Activated CD4-positive, alpha-beta T cell treated with anti-CD3 and anti-CD28 coated beads, Interleukin-2, amount 50 U/mL, for 4 hours (primary cell): ENCODE data around the gene CYB561D2.

Experiments
- DNase-seq, 2 experiments: peaks; one replicate each; pipeline ENCODE4 v3.0.0-alpha.2; 2020

CYB561D2 gene

GRCh38 chr3:50323614-50324199 is 27.0 kb upstream of the CYB561D2 start:
- no peak for DNase-seq

- peak; percentile 46 to 55 for DNase-seq
Observed at GRCh38 chr3:50324351-50325112, 26.1 kb upstream of the CYB561D2 start.

GRCh38 chr3:50325113-50325480 is 25.6 kb upstream of the CYB561D2 start:
- DNase-seq, result no peak

- DNase-seq, result no peak
Observed at GRCh38 chr3:50325497-50326181, 25.0 kb upstream of the CYB561D2 start.

GRCh38 chr3:50326182-50326541 is 24.5 kb upstream of the CYB561D2 start:
- no peak for DNase-seq

GRCh38 chr3:50327129-50327528 is 23.5 kb upstream of the CYB561D2 start:
- no peak for DNase-seq

- peak; percentile 92 to 93 for DNase-seq
Observed at GRCh38 chr3:50327943-50328691, 22.5 kb upstream of the CYB561D2 start, which contains the start of gene TUSC2. TUSC2 (minus strand) TSS chr3:50328223; CDS start chr3:50328099, 124 bp downstream.

- DNase-seq, result no peak
Observed at GRCh38 chr3:50330330-50330729, 20.3 kb upstream of the CYB561D2 start.

- DNase-seq, result no peak
Observed at GRCh38 chr3:50331364-50331907, 19.2 kb upstream of the CYB561D2 start.

- no peak for DNase-seq
Observed at GRCh38 chr3:50333744-50334328, 16.8 kb upstream of the CYB561D2 start.

- no peak for DNase-seq
Observed at GRCh38 chr3:50334339-50335075, 16.2 kb upstream of the CYB561D2 start.

GRCh38 chr3:50336452-50337174 is 14.0 kb upstream of the CYB561D2 start:
- peak; percentile 37 to 44 for DNase-seq

GRCh38 chr3:50337175-50337861 is 13.3 kb upstream of the CYB561D2 start:
- peak; percentile 90 to 92 for DNase-seq

GRCh38 chr3:50338965-50339364 is 11.7 kb upstream of the CYB561D2 start:
- DNase-seq, result no peak

- DNase-seq, result no peak
Observed at GRCh38 chr3:50339485-50340146, 11.0 kb upstream of the CYB561D2 start.

GRCh38 chr3:50340147-50340447 is 10.6 kb upstream of the CYB561D2 start:
- no peak for DNase-seq

- DNase-seq, result peak; percentile 35 to 40
Observed at GRCh38 chr3:50340448-50341329, 10.0 kb upstream of the CYB561D2 start, which contains the start of gene RASSF1. RASSF1 (minus strand) TSS chr3:50340836; CDS start chr3:50340805, 31 bp downstream.

- DNase-seq, result no peak
Observed at GRCh38 chr3:50341537-50341936, 9.1 kb upstream of the CYB561D2 start.
